IMR-90 (cell line): Measurements from ENCODE around the gene FSTL5.

Source experiments
- CEBPB ChIP-seq: IDR thresholded peaks from 2 replicates; pipeline ENCODE4 v1.6.1; 2012; ENCODE audit warnings: low read depth, low read length, improper control_type of control experiment
- CTCF ChIP-seq: conservative IDR thresholded peaks from 2 replicates; pipeline ENCODE4 v1.5.1; 2012; ENCODE audit warnings: mild to moderate bottlenecking, low read depth, low read length, improper control_type of control experiment

- TF ChIP-seq CEBPB: no peak
- no peak for TF ChIP-seq CTCF
These were observed 802.8 kb downstream of the FSTL5 start for GRCh38 chr4:161360982-161361381.
